ENCODE data around the gene ELOVL5.

- no peak for TF ChIP-seq YY1 (IDR thresholded peaks at IDR 0.05)
- no peak for TF ChIP-seq SP1 (IDR thresholded peaks at IDR 0.05)
- no peak for TF ChIP-seq FOXA2 (IDR thresholded peaks at IDR 0.05)
- TF ChIP-seq, protein P1, sequence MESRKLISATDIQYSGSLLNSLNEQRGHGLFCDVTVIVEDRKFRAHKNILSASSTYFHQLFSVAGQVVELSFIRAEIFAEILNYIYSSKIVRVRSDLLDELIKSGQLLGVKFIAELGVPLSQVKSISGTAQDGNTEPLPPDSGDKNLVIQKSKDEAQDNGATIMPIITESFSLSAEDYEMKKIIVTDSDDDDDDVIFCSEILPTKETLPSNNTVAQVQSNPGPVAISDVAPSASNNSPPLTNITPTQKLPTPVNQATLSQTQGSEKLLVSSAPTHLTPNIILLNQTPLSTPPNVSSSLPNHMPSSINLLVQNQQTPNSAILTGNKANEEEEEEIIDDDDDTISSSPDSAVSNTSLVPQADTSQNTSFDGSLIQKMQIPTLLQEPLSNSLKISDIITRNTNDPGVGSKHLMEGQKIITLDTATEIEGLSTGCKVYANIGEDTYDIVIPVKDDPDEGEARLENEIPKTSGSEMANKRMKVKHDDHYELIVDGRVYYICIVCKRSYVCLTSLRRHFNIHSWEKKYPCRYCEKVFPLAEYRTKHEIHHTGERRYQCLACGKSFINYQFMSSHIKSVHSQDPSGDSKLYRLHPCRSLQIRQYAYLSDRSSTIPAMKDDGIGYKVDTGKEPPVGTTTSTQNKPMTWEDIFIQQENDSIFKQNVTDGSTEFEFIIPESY (IDR thresholded peaks at IDR 0.05) = no peak
Measured at GRCh38 chr6:53335224-53335994, 13.3 kb downstream of the ELOVL5 start.
